HG03280 (cell line): ENCODE data around the gene KRT77.
"Not testable (repeated sequence)": the region's sequence is repeated elsewhere in the genome, so short reads cannot be mapped to it uniquely, and the experiment has no call there.

ENCODE experiments used
- ATAC-seq: cut with Tn5 transposase; IDR thresholded peaks from one replicate; pipeline ENCODE4 v1.9.1; 2021; ENCODE audit warnings: mild to moderate bottlenecking, moderate library complexity; ENCODE audit not compliant: unreplicated experiment

KRT77 gene

GRCh38 chr12:52703424-52703823, at the start of gene KRT77:
TSS of gene KRT77 (minus strand) at chr12:52703524. CDS start at chr12:52703434, 90 bp downstream.
- ATAC-seq = no peak

DNA sequence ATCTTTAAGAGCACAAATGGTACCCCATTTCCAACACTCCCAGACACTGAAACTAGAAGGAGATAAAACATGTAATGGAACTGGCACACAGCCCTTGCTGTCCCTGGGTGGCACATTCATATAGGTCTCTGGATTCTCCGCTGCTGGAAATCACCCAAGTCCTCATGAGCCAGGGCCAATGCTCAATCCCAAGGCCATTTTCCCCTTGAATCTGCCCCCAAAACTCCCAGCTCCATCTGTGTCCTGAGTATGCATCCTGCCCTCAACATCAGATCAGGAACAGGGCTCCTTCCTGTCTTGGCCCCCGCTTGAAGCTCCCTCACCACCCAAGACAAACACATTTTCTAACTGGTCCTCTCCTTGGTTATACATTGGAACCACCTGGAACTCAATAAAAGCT, 49.2 kb upstream of the KRT77 start:
- no peak for ATAC-seq

- ATAC-seq = no peak
Observed at GRCh38 chr12:52751795-52752194, 48.5 kb upstream of the KRT77 start.

DNA sequence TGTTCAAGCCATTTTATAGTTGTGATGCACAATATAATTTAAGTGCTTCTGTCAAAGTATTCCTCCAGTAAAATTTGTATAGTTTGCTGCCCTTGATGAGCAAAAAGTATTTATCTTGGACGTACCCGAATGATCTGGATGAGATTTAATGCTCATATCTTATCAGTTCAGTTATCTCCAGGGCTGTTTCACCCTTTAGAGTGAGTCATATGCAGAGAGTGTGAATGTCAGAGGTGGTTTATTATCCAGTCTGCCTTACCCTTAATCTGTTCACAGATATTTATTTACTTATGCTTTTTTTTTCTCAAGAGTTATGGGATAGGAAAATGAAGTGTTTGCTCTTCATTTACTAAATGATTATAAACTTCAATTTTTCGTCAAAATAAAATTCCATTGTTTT, 47.2 kb upstream of the KRT77 start:
- ATAC-seq = not testable (repeated sequence)

- ATAC-seq = no peak
Observed at GRCh38 chr12:52749827-52750226, 46.5 kb upstream of the KRT77 start.

GRCh38 chr12:52748578-52748977, 45.3 kb upstream of the KRT77 start:
- no peak for ATAC-seq

GRCh38 chr12:52745554-52745953, 42.2 kb upstream of the KRT77 start:
- no peak for ATAC-seq

DNA sequence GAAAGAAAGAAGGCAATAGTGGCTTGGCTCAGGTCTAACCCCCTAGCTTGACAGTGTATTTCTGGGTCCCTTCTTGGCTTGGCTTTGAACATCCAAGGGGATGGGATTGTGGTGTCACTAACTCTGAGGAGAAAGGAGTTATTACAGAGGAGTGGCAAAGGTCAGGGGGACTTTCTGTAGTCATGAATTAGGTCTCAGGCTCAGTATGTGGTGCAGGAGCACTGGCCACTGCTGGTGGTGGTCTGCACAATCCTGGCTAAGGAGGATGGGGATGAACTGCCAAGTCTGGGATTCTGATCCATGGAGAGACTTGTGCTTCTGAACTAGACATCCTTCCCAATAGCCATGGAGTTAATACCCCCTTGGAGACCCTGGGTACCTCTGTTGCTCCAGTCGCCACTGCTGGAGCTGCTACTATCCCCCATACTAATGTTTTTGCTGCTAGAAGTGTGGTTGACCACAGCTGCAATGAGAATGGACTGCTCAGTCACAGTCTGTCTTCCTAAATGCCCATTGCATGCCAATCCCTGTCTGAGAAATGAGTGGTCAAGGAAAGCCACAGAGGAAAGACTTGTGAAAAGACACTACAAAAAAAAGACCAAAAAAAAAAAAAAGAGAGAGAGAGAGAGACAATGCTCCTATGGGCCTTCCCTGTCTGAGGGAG, 41.3 kb upstream of the KRT77 start:
- ATAC-seq = no peak

DNA sequence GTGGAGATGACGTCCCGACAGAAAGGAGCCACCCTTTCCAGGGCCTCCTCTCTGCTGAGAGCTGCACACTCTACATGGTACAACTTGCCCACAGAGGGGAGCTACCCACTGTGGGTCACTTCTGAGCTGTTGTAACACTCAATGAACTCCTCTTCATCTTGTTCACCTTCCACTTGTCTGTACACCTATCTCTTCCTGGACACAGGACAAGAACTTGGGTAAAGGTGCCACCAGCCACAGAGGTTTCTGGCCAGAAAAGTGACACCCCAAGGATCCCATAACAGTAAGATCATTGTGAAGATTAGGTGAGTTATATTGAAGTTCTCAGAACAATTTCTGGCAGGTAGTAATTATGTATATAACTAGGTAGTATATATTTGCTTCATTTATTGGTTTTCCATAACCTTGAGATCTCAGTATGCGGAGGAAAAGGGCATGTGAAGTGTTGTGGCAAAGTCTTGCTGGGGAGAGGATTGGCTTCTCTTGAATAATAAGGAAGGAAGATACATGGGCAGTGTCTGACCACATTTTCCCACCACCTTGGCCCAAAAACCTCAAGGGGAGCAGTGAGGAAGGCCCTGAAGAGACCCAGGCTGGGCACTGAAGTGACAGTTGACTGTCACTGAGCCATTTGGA, 39.6 kb upstream of the KRT77 start:
- no peak for ATAC-seq

DNA sequence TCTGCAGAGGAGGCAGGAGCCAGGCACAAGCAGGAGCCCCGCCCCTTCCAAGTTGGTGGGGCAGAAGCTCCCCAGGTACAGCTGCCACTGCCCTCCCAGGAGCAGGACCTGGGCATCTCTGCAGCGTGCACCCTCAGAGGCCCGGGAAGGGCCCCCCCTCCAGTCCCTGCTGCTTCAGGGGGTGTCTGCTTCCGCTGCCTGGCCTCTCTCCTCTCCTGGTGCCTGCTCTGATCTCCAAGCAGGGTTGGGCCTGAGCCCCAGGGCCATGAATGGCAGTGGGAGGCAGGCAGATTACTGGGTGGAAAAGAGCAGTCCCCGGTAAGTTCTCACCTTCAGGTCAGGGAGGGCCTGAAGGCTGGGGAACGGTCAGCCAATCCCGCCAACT, 38.9 kb upstream of the KRT77 start:
- no peak for ATAC-seq

DNA sequence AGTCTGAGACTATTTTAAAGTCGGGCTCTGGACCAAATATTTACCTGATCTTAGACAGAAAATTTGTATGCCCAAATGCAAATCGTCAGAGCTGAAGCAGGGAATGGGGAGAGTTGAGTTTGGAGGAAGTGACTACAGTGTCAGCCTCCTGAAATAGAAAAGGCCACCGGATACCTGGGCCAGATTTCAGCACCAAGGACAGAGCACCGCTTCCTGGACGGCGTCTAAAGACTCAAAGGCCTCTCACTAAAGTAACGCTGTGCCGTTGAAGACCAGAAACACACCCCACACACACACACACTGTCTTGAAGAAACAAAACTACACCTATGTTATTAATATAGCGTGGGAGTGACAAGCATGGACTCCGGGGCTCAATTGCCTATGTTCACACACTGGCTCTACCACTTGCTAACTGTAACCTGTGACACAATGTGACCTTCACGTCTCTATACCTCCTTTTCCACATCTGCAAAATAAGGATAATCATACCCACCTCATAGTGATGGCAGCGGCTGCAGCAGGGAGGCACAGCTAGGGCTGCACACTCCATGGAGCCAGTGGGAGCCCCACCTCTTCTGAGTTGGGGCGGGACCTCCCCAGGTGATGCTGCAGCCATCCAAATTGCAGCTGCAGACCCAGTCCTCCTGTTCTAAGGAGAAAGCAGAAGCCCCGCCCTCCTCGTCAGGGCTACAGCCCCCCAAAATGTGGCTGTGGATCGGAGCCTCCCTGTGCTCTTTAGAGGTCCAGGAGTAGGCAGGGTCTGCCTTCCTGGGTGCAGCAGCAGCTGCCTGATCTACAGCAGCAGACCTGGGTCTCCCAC, 38.3 kb upstream of the KRT77 start:
- ATAC-seq = no peak

DNA sequence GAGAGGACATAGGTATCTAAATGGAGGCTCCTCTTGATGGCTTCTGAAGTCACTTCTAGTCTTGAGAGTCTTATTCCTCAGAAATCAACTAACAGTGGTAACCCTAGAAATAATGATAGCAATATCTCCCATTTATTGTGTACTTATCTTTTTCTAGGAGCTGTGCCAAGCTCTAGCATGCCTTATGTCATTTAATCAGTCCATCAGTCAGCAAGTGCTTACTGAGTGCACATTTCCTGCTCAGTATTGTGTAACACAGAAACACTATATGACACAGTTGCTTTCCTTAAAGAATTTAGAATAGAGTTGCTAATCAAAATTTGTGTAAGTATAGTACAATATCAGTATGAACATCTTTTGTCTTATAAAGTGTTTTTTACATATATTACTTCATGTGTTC, 37.3 kb upstream of the KRT77 start:
- no peak for ATAC-seq

- no peak for ATAC-seq
Observed at GRCh38 chr12:52739963-52740362, 36.6 kb upstream of the KRT77 start.

GRCh38 chr12:52735816-52736632, 32.7 kb upstream of the KRT77 start:
- no peak for ATAC-seq

DNA sequence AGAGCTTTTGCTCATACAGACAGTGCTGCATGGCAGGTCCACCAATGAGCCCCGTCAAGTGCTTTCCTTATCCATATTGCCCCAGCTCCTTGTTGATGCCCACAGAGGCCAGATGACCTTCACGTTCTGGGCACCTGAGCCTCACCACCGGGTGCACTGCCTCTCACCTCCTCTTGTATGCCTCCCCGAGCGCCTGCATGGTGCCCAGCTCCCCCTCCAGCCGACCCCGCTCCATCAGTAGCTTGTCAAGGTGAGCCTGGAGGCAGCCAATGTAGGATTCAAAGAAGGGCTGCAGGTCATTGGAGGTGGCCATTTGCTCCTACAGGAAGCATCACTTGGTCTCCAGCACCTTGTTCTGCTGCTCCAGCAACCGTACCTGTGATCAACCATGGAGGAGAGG, 31.8 kb upstream of the KRT77 start:
- ATAC-seq = no peak

- ATAC-seq = no peak
Observed at GRCh38 chr12:52730793-52731192, 27.5 kb upstream of the KRT77 start.

DNA sequence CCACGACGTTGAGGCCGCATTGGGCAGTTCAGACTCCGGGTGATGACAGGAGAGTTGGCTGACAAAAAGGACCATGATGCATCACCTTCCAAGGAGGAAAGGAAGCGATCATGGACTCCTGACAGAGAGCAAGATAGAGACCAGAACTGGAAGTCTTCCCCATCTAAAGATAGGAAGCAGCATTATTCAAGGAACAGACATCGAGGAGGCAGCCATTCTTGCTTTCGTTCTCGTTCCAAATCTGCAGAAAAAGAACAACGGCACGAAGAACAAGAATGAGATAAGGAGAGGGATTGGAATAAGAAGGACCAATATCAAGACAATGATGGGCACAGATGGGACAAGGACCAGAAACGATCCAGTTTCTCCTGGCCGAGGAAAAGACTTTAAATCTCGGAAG, 27.1 kb upstream of the KRT77 start:
- no peak for ATAC-seq

GRCh38 chr12:52729147-52729546, 25.8 kb upstream of the KRT77 start:
- no peak for ATAC-seq

DNA sequence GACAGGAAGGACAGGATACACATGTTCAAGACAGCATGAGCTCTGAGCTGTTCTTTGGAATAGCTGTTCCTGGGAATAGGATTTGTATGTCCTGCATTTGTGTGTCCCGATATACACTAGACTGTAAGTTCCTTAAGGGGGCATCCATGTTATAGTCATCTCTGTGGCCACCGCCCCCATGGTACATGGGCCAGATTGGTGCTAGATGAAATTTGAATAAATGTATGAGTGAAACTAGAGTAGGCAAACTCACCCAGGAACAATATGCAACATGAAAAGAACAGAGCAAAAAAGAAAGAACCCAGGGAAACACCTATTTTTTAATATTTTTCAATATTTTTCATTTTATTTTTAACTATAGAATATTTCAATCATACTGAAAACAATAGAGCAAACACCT, 25.1 kb upstream of the KRT77 start:
- ATAC-seq = no peak

- no peak for ATAC-seq
Observed at GRCh38 chr12:52727037-52727436, 23.7 kb upstream of the KRT77 start.

DNA sequence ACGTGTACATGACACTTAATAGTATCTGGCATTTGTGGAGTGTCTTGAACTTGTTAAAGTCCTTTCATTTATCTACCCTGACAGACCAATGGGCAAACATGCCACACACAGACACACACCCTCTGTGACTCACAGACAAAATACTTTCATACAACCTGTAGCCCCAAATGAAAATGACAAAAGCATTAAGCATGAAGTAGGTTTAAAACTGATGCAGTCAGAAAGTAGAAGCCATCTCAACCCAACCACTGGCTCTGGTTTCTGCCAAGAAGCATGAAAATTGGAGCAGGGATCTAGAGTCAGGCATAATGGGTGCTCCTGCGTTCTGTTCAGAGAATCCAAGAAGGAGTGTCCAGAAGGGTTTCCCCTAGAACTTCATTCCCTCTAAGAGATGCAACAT, 23.1 kb upstream of the KRT77 start:
- ATAC-seq = no peak
